Activated B cell treated with CpG ODN at 0.5 μM for 24 hours (primary cell): ENCODE data around the gene EDARADD. TPM values are rescaled to one million over a fixed set of nuclear protein-coding genes. Genes with fewer than 3 reads are reported as not detected.
"Not testable (repeated sequence)": the region's sequence is repeated elsewhere in the genome, so short reads cannot be mapped to it uniquely, and the experiment has no call there.

Experiments used
- ATAC-seq: fragments of 200-7000 bp; cut with Tn5 transposase; one replicate; pipeline ENCODE4 v1.10.0; 2021; ENCODE audit warnings: low read depth, mild to moderate bottlenecking, moderate library complexity
- CTCF ChIA-PET: fragments of 350-600 bp; sonication (Branson Sonifier 250); formaldehyde crosslinking; loops from one replicate; lab custom pipeline; 2021; ENCODE audit warnings: antibody characterized with exemption; lab: Charles Lee
- POLR2A ChIA-PET: fragments of 350-600 bp; sonication (Branson Sonifier 250); formaldehyde crosslinking; loops from one replicate; lab custom pipeline; 2021; ENCODE audit warnings: antibody characterized with exemption; lab: Charles Lee
- DNase-seq: peaks from one replicate; pipeline ENCODE4 v3.0.0; 2022
- H3K27ac Mint-ChIP-seq: one replicate; pipeline ENCODE4 v1.8.0; 2020; ENCODE audit warnings: mixed read lengths
- H3K27me3 Mint-ChIP-seq: one replicate; pipeline ENCODE4 v1.8.0; 2021; ENCODE audit warnings: mixed read lengths
- H3K36me3 Mint-ChIP-seq: one replicate; pipeline ENCODE4 v1.8.0; 2021; ENCODE audit warnings: low read depth, mixed read lengths
- H3K4me1 Mint-ChIP-seq: one replicate; pipeline ENCODE4 v1.8.0; 2021; ENCODE audit warnings: mixed read lengths
- H3K4me3 Mint-ChIP-seq: one replicate; pipeline ENCODE4 v1.8.0; 2020; ENCODE audit warnings: mild to moderate bottlenecking, mixed read lengths
- H3K9me3 Mint-ChIP-seq: one replicate; pipeline ENCODE4 v1.8.0; 2020; ENCODE audit warnings: mixed read lengths
- intact Hi-C: fragments of 100-400 bp; cut with micrococcal nuclease; formaldehyde crosslinking; loops from one replicate; pipeline ENCODE4 v1.15.1; 2024
- total RNA-seq: library from RNA; stranded (reverse); gene quantifications from 2 replicates; pipeline ENCODE4 v1.2.3, GENCODE V29; 2022
- TF ChIP-seq, protein P1 (sequence below): fragments of 200-600 bp; IDR thresholded peaks from one replicate; pipeline ENCODE4 v1.8.0; 2022; ENCODE audit warnings: antibody characterized with exemption, mild to moderate bottlenecking

EDARADD gene
- total RNA-seq, 1 donor from 2014 or later, result not detected

DNA sequence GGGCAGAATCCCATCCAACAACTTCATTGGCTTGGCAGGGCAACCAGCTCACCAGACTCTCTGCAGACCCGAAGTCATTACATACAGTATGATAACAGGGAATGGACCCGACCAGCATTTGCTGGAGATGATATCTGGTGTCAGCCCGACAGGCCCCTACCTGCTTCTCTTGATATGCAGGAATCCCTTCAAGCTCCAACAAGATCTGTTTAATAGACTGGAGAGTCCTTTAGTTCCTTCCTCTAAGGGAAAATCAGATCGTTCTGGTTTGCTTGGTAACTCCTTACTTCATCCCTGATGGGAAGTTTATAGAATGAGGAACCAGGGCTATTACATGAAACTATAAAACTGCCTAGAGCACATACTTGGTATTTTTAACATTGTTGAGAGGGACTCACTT is 61.2 kb downstream of the EDARADD start:
- no peaks in the 10 kb centered on the region for H3K4me1 Mint-ChIP-seq
- no peak overlapping the region for H3K4me3 Mint-ChIP-seq
- ChIA-PET POLR2A (no interaction called here), CTCF (no interaction called here)
- TF ChIP-seq, protein P1, sequence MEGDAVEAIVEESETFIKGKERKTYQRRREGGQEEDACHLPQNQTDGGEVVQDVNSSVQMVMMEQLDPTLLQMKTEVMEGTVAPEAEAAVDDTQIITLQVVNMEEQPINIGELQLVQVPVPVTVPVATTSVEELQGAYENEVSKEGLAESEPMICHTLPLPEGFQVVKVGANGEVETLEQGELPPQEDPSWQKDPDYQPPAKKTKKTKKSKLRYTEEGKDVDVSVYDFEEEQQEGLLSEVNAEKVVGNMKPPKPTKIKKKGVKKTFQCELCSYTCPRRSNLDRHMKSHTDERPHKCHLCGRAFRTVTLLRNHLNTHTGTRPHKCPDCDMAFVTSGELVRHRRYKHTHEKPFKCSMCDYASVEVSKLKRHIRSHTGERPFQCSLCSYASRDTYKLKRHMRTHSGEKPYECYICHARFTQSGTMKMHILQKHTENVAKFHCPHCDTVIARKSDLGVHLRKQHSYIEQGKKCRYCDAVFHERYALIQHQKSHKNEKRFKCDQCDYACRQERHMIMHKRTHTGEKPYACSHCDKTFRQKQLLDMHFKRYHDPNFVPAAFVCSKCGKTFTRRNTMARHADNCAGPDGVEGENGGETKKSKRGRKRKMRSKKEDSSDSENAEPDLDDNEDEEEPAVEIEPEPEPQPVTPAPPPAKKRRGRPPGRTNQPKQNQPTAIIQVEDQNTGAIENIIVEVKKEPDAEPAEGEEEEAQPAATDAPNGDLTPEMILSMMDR, result no peak
- DNase-seq (no peak), ATAC-seq (no peak)
- H3K36me3 Mint-ChIP-seq, result no peaks in the 10 kb centered on the region
- no peak overlapping the region for H3K27ac Mint-ChIP-seq
- intact Hi-C loops, result no loop called here
- H3K9me3 Mint-ChIP-seq, result no peaks in the 10 kb centered on the region
- H3K27me3 Mint-ChIP-seq, result peaks cover 13% of the 10 kb centered on the region

DNA sequence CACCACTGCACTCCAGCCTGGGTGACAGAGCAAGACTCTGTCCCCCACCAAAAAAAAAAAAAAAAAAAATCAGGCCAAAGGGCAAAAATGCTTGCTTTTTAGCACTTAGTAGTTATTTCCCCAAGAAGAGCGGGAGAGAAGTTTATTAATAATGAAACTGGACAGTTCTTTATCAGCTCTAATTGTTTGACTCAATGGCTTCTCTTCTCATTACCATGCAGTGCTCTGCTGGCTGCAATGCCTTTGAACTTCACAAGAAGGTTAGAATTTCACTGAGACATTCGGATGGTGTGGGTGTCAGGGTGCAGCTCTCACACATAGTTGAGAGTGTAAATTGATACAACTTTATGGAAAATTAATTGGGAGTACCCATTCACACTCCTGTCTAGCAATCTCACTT is 63.7 kb downstream of the EDARADD start:
- Mint-ChIP-seq H3K4me1 (no peaks in the 10 kb centered on the region), H3K36me3 (no peaks in the 10 kb centered on the region), H3K27ac (no peak overlapping the region), H3K27me3 (peaks cover 29% of the 10 kb centered on the region), H3K4me3 (no peak overlapping the region), H3K9me3 (no peaks in the 10 kb centered on the region)
- no peak for ATAC-seq
- ChIA-PET CTCF (no interaction called here), POLR2A (no interaction called here)
- intact Hi-C loops, result no loop called here
- DNase-seq, result no peak
- TF ChIP-seq, protein P1, result no peak

DNA sequence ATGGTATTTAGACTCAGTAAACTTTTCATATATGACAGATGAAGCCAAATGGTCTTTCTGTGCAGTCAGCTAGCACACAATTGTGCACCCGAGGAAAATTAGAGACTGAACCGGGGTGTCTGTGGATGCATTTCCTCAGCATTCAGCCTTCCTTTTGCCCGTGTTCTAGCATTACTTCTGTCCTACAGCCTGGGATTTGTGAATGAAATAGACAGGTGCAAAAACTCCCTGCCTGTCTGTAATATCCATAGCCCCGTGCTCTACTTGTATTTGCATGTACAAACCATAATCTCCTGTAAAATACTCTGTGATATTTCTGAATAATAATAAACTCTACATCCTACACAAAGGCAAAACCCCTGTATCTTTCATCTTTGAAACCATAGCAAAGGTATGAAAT is 64.9 kb downstream of the EDARADD start:
- TF ChIP-seq, protein P1, result no peak
- no peaks in the 10 kb centered on the region for H3K4me1 Mint-ChIP-seq
- no peak overlapping the region for H3K27ac Mint-ChIP-seq
- peaks cover 32% of the 10 kb centered on the region for H3K27me3 Mint-ChIP-seq
- no peaks in the 10 kb centered on the region for H3K36me3 Mint-ChIP-seq
- intact Hi-C loops, result no loop called here
- H3K4me3 Mint-ChIP-seq, result no peak overlapping the region
- DNase-seq (no peak), ATAC-seq (no peak)
- ChIA-PET CTCF (no interaction called here), POLR2A (no interaction called here)
- no peaks in the 10 kb centered on the region for H3K9me3 Mint-ChIP-seq

DNA sequence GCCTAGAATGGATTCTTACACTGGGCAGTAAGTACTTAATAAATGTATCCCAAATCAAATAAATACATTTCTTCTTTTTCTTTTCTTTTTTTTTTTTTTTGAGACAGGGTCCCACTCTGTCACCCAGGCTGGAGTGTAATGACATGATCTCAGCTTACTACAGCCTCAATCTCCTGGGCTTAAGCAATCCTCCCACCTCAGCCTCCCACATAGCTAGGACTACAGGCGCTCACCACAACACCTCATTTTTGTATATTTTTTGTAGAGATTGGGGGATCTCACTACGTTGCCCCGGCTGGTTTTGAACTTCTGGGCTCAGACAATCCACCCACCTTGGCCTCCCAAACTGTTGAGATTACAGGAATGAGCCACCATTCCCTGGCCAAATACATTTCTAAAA is 66.0 kb downstream of the EDARADD start:
- ATAC-seq, result no peak
- CTCF ChIA-PET, result no interaction called here
- no peaks in the 10 kb centered on the region for H3K36me3 Mint-ChIP-seq
- H3K9me3 Mint-ChIP-seq, result no peaks in the 10 kb centered on the region
- POLR2A ChIA-PET, result no interaction called here
- H3K4me3 Mint-ChIP-seq, result no peak overlapping the region
- TF ChIP-seq, protein P1, result no peak
- peaks cover 5% of the 10 kb centered on the region for H3K4me1 Mint-ChIP-seq
- H3K27ac Mint-ChIP-seq, result no peak overlapping the region
- H3K27me3 Mint-ChIP-seq, result peaks cover 37% of the 10 kb centered on the region
- DNase-seq, result no peak
- intact Hi-C loops, result no loop called here

DNA sequence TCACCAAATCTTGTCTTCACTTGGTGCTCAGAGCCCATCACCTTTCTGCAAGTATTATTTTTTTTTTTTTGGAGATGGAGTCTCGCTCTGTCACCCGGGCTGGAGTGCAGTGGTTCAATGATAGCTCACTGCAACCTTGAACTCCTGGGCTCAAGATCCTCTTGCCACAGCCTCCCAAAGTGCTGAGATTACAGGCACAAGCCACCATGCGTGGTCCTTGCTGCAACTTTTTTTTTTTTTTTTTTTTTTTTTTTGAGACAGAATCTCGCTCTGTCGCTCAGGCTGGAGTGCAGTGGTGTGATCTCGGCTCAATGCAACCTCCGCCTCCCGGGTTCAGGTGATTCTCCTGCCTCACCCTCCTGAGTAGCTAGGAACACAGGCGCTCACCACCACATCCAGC is 70.1 kb downstream of the EDARADD start:
- H3K4me3 Mint-ChIP-seq, H3K27ac Mint-ChIP-seq, CTCF ChIA-PET, ATAC-seq, intact Hi-C loops, H3K36me3 Mint-ChIP-seq, DNase-seq, POLR2A ChIA-PET, H3K9me3 Mint-ChIP-seq: not testable (repeated sequence)
- Mint-ChIP-seq H3K4me1 (peaks cover 21% of the 10 kb centered on the region), H3K27me3 (peaks cover 52% of the 10 kb centered on the region)
